K562 (cell line): Measurements from ENCODE around the gene TRNAU1AP. TPM values are rescaled to one million over a fixed set of nuclear protein-coding genes. Genes with fewer than 3 reads are reported as not detected.

Experiments
- ATAC-seq: fragments of 200-7000 bp; cut with Tn5 transposase; 3 replicates; pipeline ENCODE4 v1.9.1; 2020; ENCODE audit warnings: moderate library complexity
- BruUV-seq: library from RNA; stranded (reverse); fragments of 400-500 nt; replicated peaks from 2 replicates; lab custom pipeline; 2021; lab: Mats Ljungman, UMichigan
- CTCF ChIA-PET: fragments of 300-600 bp; formaldehyde crosslinking; extraction: SDS; loops from one replicate; lab custom pipeline; 2021; ENCODE audit warnings: low intra/inter-chr PET ratio; lab: Yijun Ruan, JAX
- POLR2A ChIA-PET: fragments of 300-600, 350-650 bp; sonication (Branson Sonifier 250); formaldehyde crosslinking; extraction: SDS; loops from one replicate; lab custom pipeline; 2021; ENCODE audit warnings: antibody characterized with exemption, inconsistent platforms; lab: Yijun Ruan, JAX
- DNase-seq, 4 experiments: peaks; one replicate each; pipeline versions ENCODE4 v3.0.0 to v3.0.0-alpha.2; 2011 to 2018; ENCODE audit warnings: low spot score in 3 of 4, mixed read lengths in 3 of 4; ENCODE audit errors: extremely low read depth in 1 of 4
- FAIRE-seq: peaks from 2 replicates; lab custom pipeline; 2011; peaks lifted over from hg19 to GRCh38; lab: Jason Lieb, UNC
- H2AFZ ChIP-seq: 2 replicates; pipeline ENCODE4 v1.6.0; 2011; ENCODE audit warnings: low read depth, low read length, control low read depth, inconsistent platforms
- H3K27ac ChIP-seq: fragments of 200-600 bp; 3 replicates; pipeline ENCODE4 v1.8.0; 2011; ENCODE audit warnings: low read depth, mild to moderate bottlenecking, control low read depth, inconsistent platforms, low read length, moderate library complexity, mixed read lengths; ENCODE audit errors: extremely low read depth
- H3K27me3 ChIP-seq, 2 experiments: fragments of 300-600 bp in 1 of 2; 2 replicates in 1 of 2; 3 replicates in 1 of 2; pipeline versions ENCODE4 v1.6.0 to v1.8.0; 2011; ENCODE audit warnings: inconsistent platforms in 2 of 2, low read length in 2 of 2, mild to moderate bottlenecking in 1 of 2, mixed read lengths in 1 of 2, moderate library complexity in 1 of 2; ENCODE audit not compliant: control insufficient read depth in 2 of 2, insufficient read depth in 2 of 2
- H3K36me3 ChIP-seq: fragments of 300-600 bp; 3 replicates; pipeline ENCODE4 v1.8.0; 2011; ENCODE audit warnings: mild to moderate bottlenecking, low read length, inconsistent platforms; ENCODE audit not compliant: control insufficient read depth, insufficient read depth
- H3K4me1 ChIP-seq, 2 experiments: fragments of 200-600 bp in 1 of 2; replicated peaks in 1 of 2; 2 replicates in 1 of 2; 3 replicates in 1 of 2; pipeline versions ENCODE4 v1.5.1 to v1.8.0; 2011; ENCODE audit warnings: inconsistent platforms in 2 of 2, low read length in 2 of 2, mild to moderate bottlenecking in 1 of 2, mixed read lengths in 1 of 2, moderate library complexity in 1 of 2; ENCODE audit not compliant: control insufficient read depth in 2 of 2, insufficient read depth in 2 of 2
- H3K4me2 ChIP-seq: 2 replicates; pipeline ENCODE4 v1.6.1; 2011; ENCODE audit warnings: low read length, control low read depth, inconsistent platforms, mixed read lengths; ENCODE audit not compliant: insufficient read depth
- H3K4me3 ChIP-seq: fragments of 200-600 bp; sonication (generic), shearing (Covaris generic); 2 replicates; pipeline ENCODE4 v1.5.1; 2016; ENCODE audit warnings: control low read depth, inconsistent platforms
- H3K79me2 ChIP-seq: fragments of 200-600 bp; 3 replicates; pipeline ENCODE4 v1.8.0; 2011; ENCODE audit warnings: low read length, inconsistent platforms; ENCODE audit not compliant: control insufficient read depth, insufficient read depth
- H3K9ac ChIP-seq, 2 experiments: 2 replicates each; pipeline versions ENCODE4 v1.6.0 to v1.6.1; 2011; ENCODE audit warnings: low read depth in 2 of 2, low read length in 2 of 2, control low read depth in 1 of 2, inconsistent platforms in 1 of 2, mild to moderate bottlenecking in 1 of 2, mixed read lengths in 1 of 2; ENCODE audit not compliant: insufficient read depth in 1 of 2
- H3K9me1 ChIP-seq: one replicate; pipeline ENCODE4 v1.6.0; 2011; ENCODE audit warnings: inconsistent platforms, mild to moderate bottlenecking, low read length, moderate library complexity; ENCODE audit not compliant: control insufficient read depth, insufficient read depth
- H3K9me3 ChIP-seq: replicated peaks from 2 replicates; pipeline ENCODE4 v1.5.1; 2011; ENCODE audit warnings: low read depth, low read length, inconsistent platforms; ENCODE audit not compliant: control insufficient read depth, insufficient read depth
- H4K20me1 ChIP-seq: replicated peaks from 2 replicates; pipeline ENCODE4 v1.6.1; 2011; ENCODE audit warnings: low read length, inconsistent platforms, mixed read lengths; ENCODE audit not compliant: control insufficient read depth, insufficient read depth
- BDP1 ChIP-seq: IDR thresholded peaks from 3 replicates; pipeline ENCODE4 v1.6.1; 2011; ENCODE audit not compliant: insufficient read length, insufficient read depth
- CREBBP ChIP-seq: IDR thresholded peaks from one replicate; pipeline ENCODE4 v1.6.1; 2012; ENCODE audit warnings: low read depth, mild to moderate bottlenecking, control low read depth, inconsistent platforms, low read length
- HNRNPL ChIP-seq: fragments of 200-400 bp; formaldehyde crosslinking; IDR thresholded peaks from 2 replicates; pipeline ENCODE4 v1.6.1; 2017; ENCODE audit warnings: low read depth, mild to moderate bottlenecking, low read length
- NR2C1 ChIP-seq, 2 experiments: fragments of 450-650 bp; IDR thresholded peaks; 2 replicates each; pipeline ENCODE4 v1.6.1; 2017; ENCODE audit warnings: mild to moderate bottlenecking in 2 of 2, antibody characterized with exemption in 1 of 2, inconsistent platforms in 1 of 2, missing compliant biosample characterization in 1 of 2, missing genetic modification characterization in 1 of 2
- PHTF2 ChIP-seq: fragments of 250-450 bp; sonication (Bioruptor Pico); IDR thresholded peaks from 2 replicates; pipeline ENCODE4 v1.5.0; 2021; ENCODE audit warnings: mild to moderate bottlenecking
- POLR2G ChIP-seq: fragments of 200-400 bp; formaldehyde crosslinking; IDR thresholded peaks from 2 replicates; pipeline ENCODE4 v1.6.1; 2017; ENCODE audit warnings: low read depth, mild to moderate bottlenecking, antibody characterized with exemption, low read length, moderate library complexity
- RBFOX2 ChIP-seq: fragments of 200-400 bp; formaldehyde crosslinking; IDR thresholded peaks from 2 replicates; pipeline ENCODE4 v1.6.1; 2017; ENCODE audit warnings: low read depth, mild to moderate bottlenecking, low read length, moderate library complexity
- SP1 ChIP-seq: sonication (generic); formaldehyde crosslinking; IDR thresholded peaks from 2 replicates; pipeline ENCODE4 v1.8.1; 2022; ENCODE audit warnings: mild to moderate bottlenecking, missing genetic modification reagents
- SRF ChIP-seq, 2 experiments: fragments of 250-450, 450-650 bp in 1 of 2; sonication (Bioruptor Pico) in 1 of 2; sonication (generic) in 1 of 2; formaldehyde crosslinking; IDR thresholded peaks; 2 replicates each; pipeline versions ENCODE4 v1.5.0 to v1.5.1; 2020 to 2022; ENCODE audit warnings: mild to moderate bottlenecking in 1 of 2, missing genetic modification reagents in 1 of 2
- ZFX ChIP-seq: sonication (generic); formaldehyde crosslinking; IDR thresholded peaks from 2 replicates; pipeline ENCODE4 v1.8.0; 2022; ENCODE audit warnings: mild to moderate bottlenecking, missing genetic modification reagents, moderate library complexity
- ZNF77 ChIP-seq: fragments of 250-450 bp; sonication (Bioruptor Pico); IDR thresholded peaks from 2 replicates; pipeline ENCODE4 v1.5.0; 2020
- WGBS: fragments of 100-300 bp; shearing (Covaris generic); methylation state at CpG from one replicate; pipeline ENCODE4 v1.1.6; 2016; ENCODE audit warnings: low coverage, mixed read lengths; ENCODE audit not compliant: insufficient coverage; ENCODE audit errors: missing lambda C conversion rate; 5-methylcytosine and 5-hydroxymethylcytosine counted together
- in situ Hi-C: fragments of 300-500 bp; cut with MboI; formaldehyde crosslinking; loops from 4 replicates; pipeline ENCODE4 v1.15.0; 2018; ENCODE audit warnings: inconsistent platforms, mixed read lengths
- intact Hi-C: fragments of 100-400 bp; cut with micrococcal nuclease; formaldehyde crosslinking; loops from 2 replicates; pipeline ENCODE4 v1.14.2; 2022
- polyA plus RNA-seq, 8 experiments: library from polyadenylated mRNA; depleted of rRNA in 4 of 8; stranded (reverse) in 5 of 8; unstranded in 3 of 8; fragments of >200 nt; fragmentation: Nextera tagmentation in 2 of 8; fragmentation: Illumina TruSeq in 1 of 8; extraction: Ambion mirVana in 2 of 8; extraction: Trizol in 1 of 8; gene quantifications; 2 replicates each; pipeline versions ENCODE4 v1.2.1 to v1.2.3, GENCODE V29; 2011 to 2014; ENCODE audit warnings: inconsistent platforms in 1 of 8, missing spikeins in 1 of 8
- total RNA-seq, 7 experiments: library from RNA; depleted of rRNA in 6 of 7; stranded (reverse); fragments of >200 nt in 6 of 7; fragmentation: Illumina TruSeq in 2 of 7; extraction: Trizol in 2 of 7; gene quantifications; 2 replicates each; pipeline versions ENCODE4 v1.2.1 to v1.2.3, GENCODE V29; 2011 to 2021; ENCODE audit warnings: low replicate concordance in 1 of 7
- TF ChIP-seq, protein P1 (sequence below): sonication (generic); formaldehyde crosslinking; IDR thresholded peaks from 2 replicates; pipeline ENCODE4 v1.8.1; 2023; ENCODE audit warnings: mild to moderate bottlenecking, missing genetic modification reagents

Gene TRNAU1AP
- total and polyA plus RNA-seq, 9 of the 15 experiments (the other 6 are each of a cell fraction or from before 2014, with no cell fraction given) = 34.9 to 110 (median 46.3) TPM

DNA sequence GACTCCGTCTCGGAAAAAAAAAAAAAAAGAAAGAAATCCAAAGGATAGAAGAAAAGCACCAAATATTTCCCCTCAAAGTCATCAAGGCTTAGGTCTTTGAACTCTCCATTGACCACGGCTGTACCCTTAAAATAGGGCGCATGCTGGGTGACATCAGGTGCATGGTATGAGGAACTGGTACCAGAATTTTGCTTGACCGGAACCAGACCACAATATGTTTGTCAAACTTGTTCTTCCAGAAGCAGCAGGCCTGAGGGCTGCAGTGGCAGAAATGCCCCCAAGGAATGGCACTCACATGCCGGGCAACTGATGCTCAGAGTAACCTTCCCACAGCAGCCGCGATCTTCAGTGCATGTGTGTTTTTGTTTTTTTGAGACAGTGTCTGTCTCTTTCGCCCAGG lies 26.0 kb upstream of the TRNAU1AP start (continued):
- TF ChIP-seq BDP1 = no peak
- TF ChIP-seq NR2C1 (IDR thresholded peaks at IDR 0.05) = no peak
- no peak for TF ChIP-seq NR2C1 (tag; IDR thresholded peaks at IDR 0.05)
- no peak for TF ChIP-seq CREBBP
- no peak for TF ChIP-seq ZFX
- no peak for TF ChIP-seq SRF (CRISPR knock-in tag; IDR thresholded peaks at IDR 0.05)
- no peak for TF ChIP-seq SP1 (CRISPR knock-in tag)

- H3K4me3 ChIP-seq = no peak overlapping the region
- intact Hi-C loops = no loop called here
- CTCF ChIA-PET = interaction anchor here (0.6 kb wide), 1 partner anchor 14 kb away, joined by 3 read pairs; no protein-coding TSS in a partner anchor
Measured at GRCh38 chr1:28530456-28530855, 22.4 kb upstream of the TRNAU1AP start.

More at GRCh38 chr1:28530456-28530855, 22.4 kb upstream of the TRNAU1AP start:
- H3K9ac ChIP-seq = no peak overlapping the region
- 96% methylated on average over 17 of the region's 31 CpGs for WGBS
- no peak overlapping the region for H3K4me2 ChIP-seq
- BruUV-seq = no TSS peak
- H3K27ac ChIP-seq = no peak overlapping the region
- peaks cover 17% of the 10 kb centered on the region for H4K20me1 ChIP-seq
- ATAC-seq = no peak
- no peaks in the 10 kb centered on the region for H3K27me3 ChIP-seq
- in situ Hi-C loops = no loop called here
- H3K9me1 ChIP-seq = peaks cover 2% of the 10 kb centered on the region
- POLR2A ChIA-PET = interaction anchor here (0.6 to 1.2 kb wide), 4 partner anchors 8 to 24 kb away, joined by 3 to 4 read pairs (median 4); no protein-coding TSS in a partner anchor
- H3K4me1 ChIP-seq = peaks cover 5 to 11% of the 10 kb centered on the region in 2 experiments
- no peaks in the 10 kb centered on the region for H3K9me3 ChIP-seq
- peaks cover 81% of the 10 kb centered on the region for H3K36me3 ChIP-seq
- no peak for FAIRE-seq
- DNase-seq = no peak
- no peak overlapping the region for H2AFZ ChIP-seq
- H3K79me2 ChIP-seq = peaks cover 41% of the 10 kb centered on the region
- TF ChIP-seq ZNF77 (CRISPR knock-in tag) (no peak), HNRNPL (peak; percentile 31; the same call in 1 of the 2 replicates), POLR2G (peak; percentile 37; the same call in 1 of the 2 replicates), PHTF2 (CRISPR knock-in tag) (no peak), RBFOX2 (0 out of 2 replicates have a peak, but pooled peaks have one; percentile 18)
- TF ChIP-seq, protein P1, sequence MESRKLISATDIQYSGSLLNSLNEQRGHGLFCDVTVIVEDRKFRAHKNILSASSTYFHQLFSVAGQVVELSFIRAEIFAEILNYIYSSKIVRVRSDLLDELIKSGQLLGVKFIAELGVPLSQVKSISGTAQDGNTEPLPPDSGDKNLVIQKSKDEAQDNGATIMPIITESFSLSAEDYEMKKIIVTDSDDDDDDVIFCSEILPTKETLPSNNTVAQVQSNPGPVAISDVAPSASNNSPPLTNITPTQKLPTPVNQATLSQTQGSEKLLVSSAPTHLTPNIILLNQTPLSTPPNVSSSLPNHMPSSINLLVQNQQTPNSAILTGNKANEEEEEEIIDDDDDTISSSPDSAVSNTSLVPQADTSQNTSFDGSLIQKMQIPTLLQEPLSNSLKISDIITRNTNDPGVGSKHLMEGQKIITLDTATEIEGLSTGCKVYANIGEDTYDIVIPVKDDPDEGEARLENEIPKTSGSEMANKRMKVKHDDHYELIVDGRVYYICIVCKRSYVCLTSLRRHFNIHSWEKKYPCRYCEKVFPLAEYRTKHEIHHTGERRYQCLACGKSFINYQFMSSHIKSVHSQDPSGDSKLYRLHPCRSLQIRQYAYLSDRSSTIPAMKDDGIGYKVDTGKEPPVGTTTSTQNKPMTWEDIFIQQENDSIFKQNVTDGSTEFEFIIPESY (CRISPR knock-in tag) = peak; percentile 71
